HG03097 (cell line): Measurements from ENCODE around the gene PCNX1.
"Not testable (repeated sequence)": the region's sequence is repeated elsewhere in the genome, so short reads cannot be mapped to it uniquely, and the experiment has no call there.

Experiments
- ATAC-seq: cut with Tn5 transposase; IDR thresholded peaks from one replicate; pipeline ENCODE4 v1.9.1; 2021; ENCODE audit not compliant: unreplicated experiment, low FRiP score

PCNX1 gene

DNA sequence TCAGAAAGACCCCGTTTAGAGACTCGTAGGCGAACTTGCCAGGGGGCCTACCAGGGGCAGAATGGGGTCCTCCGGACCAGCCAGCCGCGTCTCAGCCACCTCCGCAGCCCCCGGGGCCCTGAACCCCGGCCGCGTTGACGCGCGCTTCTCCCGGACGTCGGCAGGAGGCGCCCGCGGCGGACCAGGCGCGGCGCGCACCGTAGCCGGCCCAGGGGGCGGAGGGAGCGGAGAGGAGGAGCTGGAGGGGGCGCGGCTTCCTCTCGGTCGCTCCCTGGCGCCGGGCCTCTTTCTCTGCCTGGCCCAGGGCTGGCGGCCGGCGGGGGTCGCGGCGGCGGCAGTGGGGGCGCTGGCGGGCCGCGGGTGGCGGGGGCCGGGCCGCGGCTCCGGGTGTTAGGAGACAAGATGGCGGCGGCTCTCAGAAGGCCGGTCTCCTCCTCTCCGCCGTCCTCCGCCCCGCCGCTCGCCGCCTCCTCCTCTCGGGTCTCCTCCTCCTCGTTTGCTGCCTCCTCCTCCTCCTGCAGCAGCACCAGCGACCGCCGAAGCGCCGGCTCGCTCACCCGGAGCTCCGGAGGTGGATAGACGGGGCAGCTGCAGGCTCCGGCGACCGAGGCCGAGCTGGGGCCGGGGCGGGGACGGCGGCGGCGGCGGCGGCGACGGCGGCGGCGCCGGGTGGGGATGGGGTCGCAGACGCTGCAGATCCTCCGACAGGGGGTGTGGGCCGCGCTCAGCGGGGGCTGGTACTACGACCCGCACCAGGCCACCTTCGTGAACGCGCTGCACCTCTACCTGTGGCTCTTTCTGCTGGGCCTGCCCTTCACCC, at the start of gene PCNX1:
TSS of gene PCNX1 (plus strand) at position 284 of the 820 bp plus-strand sequence. CDS start at position 676, 392 bp downstream.
- ATAC-seq = peak; percentile 71

DNA sequence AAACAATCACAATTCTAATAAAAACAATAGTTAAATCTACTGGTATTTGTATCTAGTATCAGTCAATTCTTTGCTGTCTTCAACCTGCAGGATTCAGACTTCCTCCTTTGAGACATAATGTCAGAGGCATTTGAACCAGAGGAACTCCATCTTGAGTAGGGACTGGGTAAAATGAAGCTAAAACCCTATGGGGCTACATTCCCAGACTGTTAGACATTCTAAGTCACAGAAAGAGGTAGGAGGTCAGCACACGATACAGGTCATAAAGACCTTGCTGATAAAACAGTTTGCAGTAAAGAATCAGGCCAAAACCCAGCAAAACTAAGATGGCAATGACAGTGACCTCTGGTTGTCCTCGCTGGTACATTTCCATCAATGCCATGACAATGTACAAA, 49.8 kb upstream of the PCNX1 start:
- no peak for ATAC-seq

DNA sequence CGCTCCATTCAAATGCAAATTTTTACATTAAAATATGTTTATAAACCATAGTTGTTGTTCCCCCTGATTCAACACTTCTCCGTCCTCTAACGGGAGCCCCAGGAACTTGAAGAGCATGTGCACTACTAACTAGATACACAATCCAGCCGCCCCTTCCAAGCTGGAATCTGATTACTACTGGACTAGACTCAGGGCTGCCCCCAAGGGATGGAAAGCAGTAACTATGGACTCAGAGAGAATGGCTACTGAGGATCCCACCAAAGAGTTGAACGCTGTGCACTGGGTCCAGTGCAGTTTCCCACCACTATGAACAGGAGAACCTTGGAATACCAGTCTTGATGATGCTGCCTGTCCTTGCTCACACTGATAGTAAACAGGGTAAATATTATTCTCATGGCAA, 48.6 kb upstream of the PCNX1 start:
- no peak for ATAC-seq

DNA sequence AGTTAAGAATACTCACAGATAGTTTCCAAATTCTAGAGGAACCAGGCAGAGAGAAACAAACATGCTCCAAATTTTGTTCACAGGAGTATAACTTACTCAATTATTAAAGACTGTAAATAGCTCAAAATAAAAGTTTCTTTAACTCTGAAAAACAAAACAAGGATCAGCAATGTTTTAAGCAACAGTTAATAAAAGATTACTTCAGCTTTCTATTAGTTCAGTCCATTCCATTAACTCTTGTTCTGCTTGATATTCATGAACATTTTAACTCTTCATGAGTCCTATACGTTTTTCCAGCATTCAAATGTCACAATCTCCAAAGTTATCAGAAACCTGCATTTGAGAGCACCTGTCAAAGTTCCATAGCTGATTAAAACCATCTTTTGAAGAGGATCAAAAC, 40.3 kb upstream of the PCNX1 start:
- not testable (repeated sequence) for ATAC-seq

DNA sequence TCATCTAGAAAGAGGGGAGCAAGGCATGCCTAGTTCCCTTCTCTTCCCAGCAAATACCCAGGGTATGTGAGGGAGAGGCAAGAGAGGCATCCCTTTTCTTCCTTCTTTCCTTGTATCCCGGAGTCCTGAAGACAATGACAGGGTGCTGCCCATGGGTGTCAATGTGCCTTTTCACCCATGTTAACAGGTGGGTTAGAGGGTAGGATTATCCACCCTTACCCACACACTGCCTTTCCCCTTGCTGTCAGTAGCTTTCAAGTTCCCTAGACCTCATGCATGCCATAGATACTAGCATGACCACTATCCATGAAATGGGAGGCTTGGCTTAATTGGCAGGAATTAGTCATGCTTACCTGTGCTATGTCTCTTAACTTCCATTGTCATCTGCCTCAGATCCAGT, 36.3 kb upstream of the PCNX1 start:
- no peak for ATAC-seq

DNA sequence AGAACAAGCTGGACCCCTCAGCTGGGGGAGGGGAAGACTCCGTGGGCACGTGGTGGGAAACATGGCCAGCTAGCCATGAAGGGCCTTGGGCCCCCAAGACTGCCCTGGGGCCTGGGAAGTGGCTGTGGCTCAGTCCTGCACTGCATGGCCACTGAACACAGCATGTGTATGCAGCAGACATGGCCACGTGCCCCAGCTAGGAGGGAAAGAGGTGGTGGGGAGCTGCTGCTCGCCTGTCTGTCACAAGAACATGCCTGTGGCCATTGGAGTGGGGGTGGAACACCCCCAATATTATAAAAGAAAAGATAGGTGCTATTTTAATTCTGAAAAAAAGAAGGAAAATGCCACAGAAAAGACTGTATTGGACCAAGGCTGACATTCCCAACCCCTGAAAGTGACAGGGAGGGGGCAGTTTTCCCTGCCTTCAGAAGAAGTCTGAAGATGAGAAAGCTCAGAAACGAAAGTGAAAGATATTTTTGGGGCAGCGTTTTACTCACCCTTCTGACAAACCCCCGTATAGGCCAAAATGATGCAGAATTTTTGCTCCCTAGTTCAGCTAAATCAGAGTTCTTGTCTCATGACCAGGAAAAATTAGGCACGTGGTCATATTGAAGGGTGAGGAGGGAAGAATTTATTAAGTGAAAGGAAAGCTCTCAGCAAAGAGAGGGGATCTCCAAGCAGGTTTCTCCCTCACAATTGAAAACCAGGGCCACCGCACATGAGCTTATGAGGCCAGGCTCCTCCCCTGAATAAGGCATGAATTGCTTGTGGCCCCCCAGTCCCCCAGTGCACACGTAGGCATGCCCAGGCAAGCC, 35.2 kb upstream of the PCNX1 start:
- no peak for ATAC-seq

DNA sequence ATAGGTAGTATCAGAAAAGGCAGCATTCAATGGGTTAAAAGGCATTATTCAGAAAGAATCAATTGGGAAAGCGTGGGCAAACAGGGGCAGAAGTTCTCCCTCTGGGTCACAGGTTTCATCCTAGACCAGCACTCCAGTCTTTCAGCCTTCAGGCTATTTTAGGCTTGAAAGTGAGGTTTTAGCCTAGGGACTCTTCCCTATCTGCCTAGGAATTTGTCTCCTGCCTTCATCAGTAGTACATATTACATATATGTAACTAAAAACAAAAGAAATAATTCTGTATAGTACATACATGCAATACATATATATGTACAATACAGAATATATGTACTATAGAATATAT, 34.6 kb upstream of the PCNX1 start:
- ATAC-seq = no peak

DNA sequence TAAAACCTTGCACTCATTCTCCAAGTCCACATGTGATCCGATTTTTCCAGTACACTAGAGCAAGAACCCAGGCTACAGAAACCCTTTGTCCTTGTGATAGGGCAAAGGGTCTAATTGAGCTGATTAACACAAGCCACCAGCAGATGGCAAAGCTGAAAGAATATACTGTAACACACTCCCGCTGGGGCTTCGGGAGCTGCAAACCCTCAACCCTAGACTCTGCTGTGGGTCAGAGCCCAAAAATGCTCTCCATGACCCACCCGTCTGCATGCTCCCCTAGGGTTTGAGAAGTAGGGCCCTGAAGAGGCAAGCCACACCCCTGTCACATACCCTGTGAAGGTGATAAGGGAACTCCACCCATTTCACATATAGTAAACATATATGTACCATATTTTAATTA, 33.6 kb upstream of the PCNX1 start:
- ATAC-seq = no peak

DNA sequence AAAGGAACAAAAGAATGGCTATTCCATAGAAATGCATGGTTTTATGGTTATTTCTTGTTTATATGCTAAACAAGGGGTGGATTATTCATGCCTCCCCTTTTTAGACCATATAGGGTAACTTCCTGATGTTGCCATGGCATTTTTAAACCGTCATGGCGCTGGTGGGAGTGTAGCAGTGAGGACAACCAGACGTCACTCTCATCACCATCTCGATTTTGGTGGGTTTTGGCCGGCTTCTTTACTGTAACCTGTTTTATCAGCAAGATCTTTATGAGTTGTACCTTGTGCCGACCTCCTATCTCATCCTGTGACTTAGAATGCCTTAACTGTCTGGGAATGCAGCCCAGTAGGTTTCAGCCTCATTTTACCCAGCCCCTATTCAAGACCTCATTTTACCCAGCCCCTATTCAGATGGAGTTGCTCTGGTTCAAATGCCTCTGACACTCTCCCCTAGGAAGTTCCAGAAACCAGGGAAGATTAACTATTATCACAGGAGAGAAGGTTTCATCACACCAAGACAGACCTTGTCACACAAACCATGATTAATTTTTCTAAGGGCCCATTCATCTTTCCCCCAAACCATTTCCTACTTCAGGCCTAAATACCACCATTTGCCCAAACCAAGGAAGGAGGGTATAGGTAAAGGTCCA, 31.3 kb upstream of the PCNX1 start:
- not testable (repeated sequence) for ATAC-seq

DNA sequence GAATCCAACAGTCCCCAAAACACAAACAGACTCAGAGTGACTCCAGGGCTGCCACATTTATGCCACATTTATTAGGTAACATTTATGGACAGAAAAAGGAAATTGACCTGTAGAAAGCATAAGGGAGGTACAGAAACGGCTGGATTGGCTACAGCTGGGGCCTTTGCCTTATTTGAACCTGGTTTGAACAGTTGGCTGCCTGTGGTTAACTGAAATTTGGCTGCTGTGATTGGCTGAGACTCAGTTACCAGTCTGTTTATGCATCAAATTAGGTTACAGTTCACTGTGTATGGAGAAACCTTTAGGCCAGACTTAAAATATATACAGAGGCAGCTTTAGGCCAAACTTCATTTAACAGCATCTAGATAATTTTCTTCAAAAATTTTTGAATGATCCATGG, 27.8 kb upstream of the PCNX1 start:
- ATAC-seq = no peak

DNA sequence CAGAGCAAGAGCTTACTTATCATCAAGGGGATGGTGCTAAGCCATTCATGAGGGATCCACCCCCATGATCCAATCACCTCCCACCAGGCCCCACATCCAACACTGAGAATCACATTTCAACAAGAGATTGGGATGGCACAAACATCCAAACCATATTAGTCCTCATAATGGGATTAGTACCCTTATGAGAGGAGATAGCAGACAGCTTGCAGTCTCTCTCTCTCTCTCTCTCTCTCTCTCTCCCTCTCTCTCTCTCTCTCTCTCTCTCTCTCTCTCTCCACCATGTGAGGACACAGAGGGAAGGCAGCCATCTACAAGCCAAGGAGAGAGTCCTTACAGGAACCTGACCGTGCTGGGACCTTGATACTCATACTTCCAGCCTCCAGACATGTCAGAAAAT, 26.4 kb upstream of the PCNX1 start:
- ATAC-seq = not testable (repeated sequence)

DNA sequence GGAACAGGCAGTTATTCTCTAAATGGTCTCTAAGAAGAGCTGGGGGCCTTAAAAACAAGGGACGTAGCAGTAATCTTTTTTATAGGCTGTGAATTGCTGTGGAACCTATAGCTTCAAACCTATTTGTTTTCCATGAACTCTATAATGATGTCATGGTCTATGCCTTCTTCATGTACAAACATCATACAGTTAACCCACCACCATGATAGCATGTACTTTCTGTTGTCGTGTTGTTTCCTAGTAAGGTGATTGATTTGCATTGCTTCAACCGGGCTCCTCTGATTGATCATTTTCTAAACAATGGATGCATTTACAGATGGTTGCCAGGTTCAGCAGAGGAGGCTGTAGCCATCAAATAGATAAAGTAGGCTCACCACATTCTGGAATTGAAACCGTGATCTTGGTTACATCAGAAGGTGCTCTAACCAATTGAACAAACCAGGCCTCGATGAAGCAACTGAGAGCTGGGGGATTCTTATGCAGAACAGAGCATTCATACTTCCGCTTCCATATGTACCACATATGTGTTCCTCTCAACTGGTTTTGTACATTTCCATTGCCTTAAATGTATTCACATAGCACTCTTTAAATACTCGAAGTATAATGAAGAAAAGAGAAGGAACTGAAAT, 25.6 kb upstream of the PCNX1 start:
- peak; percentile 47 for ATAC-seq

DNA sequence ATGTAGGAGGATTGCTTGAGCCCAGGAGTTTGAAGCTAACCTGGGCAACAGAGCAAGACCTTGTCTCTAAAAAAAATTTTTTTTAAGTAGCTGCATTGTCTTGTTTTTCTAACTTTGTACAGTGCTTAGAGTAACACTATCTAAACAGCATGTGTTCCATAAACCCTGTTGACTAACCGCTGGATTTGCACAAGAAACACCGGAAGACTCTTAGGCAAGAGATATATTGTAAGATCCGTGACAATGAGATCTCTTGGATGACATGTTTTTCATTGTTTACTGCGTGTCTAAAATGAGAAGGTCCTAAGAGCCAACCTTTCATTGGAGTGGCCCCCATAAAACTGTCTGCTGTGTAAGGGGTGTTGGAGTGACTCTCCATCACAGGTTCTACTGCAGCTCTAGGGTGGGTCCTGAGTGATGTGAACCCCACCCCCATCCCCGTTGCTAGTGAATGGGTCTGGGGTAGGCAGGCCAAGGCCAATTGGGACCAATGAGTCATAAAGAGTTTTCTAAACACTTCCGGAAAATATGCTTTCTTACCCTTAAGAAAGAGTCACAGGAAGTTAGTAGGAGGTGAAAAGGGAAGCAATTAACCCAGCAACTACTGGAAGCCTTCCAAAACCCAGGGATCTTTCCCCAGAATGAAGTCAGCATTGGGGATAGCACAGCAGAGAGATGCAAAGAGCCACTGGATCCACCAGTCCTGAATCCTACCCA, 24.3 kb upstream of the PCNX1 start:
- no peak for ATAC-seq

DNA sequence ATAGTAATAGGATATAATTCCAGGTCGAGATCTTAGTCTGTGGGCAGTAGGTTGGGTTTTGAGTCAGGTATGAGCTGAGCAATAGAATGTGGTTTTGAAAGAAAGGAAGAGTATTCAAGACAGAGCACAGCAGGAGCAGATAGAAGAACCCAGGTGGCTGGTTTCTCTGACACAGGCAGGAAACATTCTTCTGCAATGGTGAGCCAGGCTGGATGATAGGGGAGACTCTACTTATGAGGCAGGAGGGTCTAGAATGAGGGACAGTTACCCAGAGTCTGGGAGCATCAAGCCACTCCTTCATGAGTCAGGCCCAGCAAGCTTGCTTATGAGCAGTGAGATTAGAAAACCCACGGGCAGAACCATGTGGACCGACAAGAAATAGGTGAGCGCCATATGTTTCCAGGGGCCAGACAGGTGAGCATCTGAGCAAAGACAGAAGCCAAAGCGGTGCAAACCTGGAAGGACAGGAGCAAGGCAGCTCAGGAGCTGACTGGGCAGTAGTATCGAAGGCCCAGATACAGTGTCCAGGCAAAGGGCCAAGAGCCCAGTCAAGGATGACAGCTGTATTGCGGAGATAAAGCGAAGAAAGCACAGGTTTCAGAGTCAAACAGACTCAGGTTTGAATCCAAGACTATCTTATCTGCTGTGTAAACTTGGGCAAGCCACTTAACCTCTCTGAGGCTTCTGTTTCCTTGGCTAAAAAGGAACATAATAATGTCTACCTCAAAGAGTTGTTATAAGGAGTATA, 22.5 kb upstream of the PCNX1 start:
- ATAC-seq = no peak

DNA sequence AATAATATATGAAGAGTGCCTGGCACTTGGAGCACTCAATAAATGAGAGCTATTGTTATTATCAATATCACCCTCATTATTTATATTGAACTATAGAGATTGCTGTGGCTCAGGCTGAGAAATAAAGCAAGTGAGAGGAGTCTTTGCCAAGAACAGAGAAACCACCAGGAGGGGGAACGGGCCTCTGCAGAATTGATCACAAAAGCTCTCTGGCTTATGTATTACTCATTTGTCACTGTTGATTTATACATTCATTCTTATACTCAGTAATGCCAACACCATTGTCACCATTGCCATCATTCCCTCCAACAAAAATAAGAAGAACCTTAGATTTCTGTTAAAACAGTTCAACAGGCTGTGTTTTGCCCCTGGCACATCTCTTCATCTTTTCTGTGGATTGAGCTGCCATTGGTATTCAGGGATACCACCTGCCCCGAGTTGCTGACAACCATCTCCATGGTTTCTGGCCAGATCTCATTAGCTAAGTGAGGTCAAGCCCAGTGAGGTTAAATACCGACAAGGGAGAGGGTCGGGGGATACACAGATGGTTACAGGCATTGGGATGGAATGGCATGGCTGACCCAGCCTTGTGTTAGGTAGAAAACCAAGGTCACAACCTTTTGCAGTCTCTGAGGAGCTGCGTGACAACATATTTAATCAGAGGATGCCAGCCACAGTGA, 21.8 kb upstream of the PCNX1 start:
- no peak for ATAC-seq

DNA sequence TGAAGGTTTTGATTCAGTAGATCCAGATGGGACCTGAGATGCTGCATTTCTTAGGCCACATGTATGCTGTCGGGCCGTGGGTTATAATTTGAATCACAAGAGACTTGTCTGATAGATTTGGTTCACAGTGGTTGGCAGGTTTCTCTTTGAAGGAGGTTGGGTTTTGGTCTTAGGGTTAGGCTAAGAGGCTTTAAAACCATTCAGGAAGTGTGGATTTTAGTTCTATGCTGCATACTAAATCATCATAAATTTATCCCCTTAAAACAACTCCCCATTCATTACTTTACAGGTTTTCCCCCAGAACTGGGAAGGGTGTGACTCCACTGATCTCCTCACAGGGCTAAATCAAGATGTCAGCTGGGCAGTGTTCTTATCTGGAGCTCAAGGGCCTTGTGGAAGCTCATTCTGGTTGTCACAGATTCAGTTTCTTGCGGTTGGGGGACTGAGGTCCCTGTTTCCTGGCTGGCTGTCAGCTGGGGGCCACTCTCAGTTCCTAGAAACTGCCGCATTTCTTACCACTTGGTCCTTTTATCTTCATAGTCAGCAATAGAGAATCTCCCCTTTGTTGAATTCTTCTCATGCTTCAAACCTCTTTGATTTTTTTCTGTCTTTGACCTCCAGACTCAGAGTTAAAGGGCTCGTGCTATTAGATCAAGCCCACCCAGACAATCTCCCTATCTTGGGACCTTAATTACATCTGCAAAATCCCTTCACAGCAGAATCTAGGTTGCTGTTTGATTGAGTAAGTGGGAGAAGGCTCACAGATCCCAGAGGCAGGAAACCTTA, 20.6 kb upstream of the PCNX1 start:
- ATAC-seq = peak; percentile 41

DNA sequence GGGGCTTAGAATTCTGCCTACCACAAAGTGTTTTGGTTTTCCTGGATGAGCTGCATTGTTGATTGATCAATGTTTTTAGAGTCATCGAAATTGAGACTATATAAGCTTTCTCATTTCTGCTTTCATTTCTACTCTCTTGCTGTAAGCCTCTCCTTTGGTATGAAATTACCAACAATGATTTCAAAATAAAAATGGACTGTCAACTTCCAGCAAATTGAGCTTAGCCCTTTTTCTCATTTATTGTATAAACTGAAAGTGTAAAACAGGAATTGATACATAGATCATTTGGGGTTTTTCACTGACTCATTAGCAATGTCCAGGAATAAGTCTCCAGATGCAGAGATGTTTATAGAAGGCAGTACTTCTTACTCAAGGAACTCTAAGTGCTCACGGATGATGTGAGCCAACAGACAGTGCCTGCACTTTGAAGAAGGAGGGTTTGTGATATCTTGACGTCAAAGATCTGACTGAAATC, 20.0 kb upstream of the PCNX1 start:
- ATAC-seq = no peak
